HG03108 (cell line): ENCODE measurements around the gene PHF2.
"Not testable (repeated sequence)": the region's sequence is repeated elsewhere in the genome, so short reads cannot be mapped to it uniquely, and the experiment has no call there.

Experiments used
- ATAC-seq: cut with Tn5 transposase; IDR thresholded peaks from one replicate; pipeline ENCODE4 v1.9.1; 2021; ENCODE audit warnings: moderate library complexity; ENCODE audit not compliant: unreplicated experiment

Gene PHF2

GRCh38 chr9:93662952-93663572, 86.7 kb downstream of the PHF2 start:
- no peak for ATAC-seq

- ATAC-seq = no peak
Observed at GRCh38 chr9:93663877-93664548, 87.6 kb downstream of the PHF2 start.

DNA sequence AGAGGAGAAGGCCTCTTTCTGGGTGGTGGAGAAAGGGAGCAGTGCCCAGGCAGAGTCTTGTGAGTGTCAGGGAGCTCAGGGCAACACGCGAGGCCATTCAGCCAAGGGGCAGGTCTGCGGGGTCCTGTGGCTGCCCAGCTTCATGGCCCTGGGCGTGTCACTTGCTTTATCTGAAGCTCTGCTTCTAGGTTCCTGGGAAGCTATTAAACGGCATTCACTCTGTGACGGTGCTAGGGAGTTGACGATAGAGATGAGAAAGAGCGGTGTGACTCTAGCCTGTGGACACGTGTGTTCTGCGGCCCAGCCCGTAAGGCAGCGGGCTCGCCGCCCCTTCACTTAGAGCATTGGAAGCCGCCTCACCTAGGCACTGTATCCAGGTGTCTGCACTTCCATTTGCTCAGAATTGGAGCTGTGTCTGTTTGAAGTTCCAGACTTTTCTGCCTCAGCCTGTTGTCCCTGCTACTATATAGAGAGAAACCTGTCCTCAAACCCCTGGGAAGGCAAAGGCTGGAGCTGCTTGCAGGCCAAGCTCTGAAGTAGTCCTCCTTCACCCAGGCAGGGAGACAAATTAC, 88.3 kb downstream of the PHF2 start:
- ATAC-seq = no peak

GRCh38 chr9:93665128-93665636, 88.8 kb downstream of the PHF2 start:
- ATAC-seq = no peak

- ATAC-seq = no peak
Observed at GRCh38 chr9:93665637-93666438, 89.5 kb downstream of the PHF2 start.

DNA sequence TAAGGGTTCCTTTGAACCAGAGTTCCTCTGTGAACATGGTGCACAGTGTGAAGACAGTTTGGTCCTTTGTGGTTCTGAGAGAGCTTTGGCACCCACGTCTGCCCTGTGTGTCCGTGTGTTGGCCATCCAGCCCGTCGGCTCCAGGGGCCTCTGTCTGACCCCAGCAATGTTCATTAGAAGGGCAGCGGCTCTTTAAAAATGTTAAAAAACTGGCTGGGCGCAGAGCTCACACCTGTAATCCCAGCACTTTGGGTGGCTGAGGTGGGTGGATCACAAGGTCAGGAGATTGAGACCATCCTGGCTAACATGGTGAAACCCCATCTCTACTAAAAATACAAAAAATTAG, 90.0 kb downstream of the PHF2 start:
- ATAC-seq = not testable (repeated sequence)

- no peak for ATAC-seq
Observed at GRCh38 chr9:93667006-93667405, 90.6 kb downstream of the PHF2 start.

DNA sequence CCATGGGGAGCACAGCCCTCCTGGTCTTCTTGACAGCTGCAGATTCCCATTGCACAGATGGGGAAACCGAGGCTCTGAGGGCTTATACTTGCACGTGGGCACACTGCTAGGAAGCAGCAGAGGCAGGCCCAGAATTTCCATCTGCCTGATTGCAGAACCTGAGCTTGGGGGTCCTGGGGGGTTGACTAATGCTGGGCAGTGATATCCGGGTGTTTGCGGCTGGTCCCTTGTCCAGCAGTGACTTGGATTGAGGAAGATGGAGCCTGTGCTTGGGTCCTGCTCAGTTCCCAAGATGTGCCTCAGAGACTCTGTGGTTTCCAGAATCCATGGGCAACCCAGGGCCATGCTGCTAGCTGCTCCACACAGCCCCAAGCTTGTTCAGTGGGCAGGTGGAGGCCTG, 91.2 kb downstream of the PHF2 start:
- no peak for ATAC-seq

GRCh38 chr9:93668261-93668871, 92.0 kb downstream of the PHF2 start:
- no peak for ATAC-seq

GRCh38 chr9:93669116-93669957, 93.0 kb downstream of the PHF2 start:
- no peak for ATAC-seq

- ATAC-seq = no peak
Observed at GRCh38 chr9:93669958-93670207, 93.5 kb downstream of the PHF2 start.

DNA sequence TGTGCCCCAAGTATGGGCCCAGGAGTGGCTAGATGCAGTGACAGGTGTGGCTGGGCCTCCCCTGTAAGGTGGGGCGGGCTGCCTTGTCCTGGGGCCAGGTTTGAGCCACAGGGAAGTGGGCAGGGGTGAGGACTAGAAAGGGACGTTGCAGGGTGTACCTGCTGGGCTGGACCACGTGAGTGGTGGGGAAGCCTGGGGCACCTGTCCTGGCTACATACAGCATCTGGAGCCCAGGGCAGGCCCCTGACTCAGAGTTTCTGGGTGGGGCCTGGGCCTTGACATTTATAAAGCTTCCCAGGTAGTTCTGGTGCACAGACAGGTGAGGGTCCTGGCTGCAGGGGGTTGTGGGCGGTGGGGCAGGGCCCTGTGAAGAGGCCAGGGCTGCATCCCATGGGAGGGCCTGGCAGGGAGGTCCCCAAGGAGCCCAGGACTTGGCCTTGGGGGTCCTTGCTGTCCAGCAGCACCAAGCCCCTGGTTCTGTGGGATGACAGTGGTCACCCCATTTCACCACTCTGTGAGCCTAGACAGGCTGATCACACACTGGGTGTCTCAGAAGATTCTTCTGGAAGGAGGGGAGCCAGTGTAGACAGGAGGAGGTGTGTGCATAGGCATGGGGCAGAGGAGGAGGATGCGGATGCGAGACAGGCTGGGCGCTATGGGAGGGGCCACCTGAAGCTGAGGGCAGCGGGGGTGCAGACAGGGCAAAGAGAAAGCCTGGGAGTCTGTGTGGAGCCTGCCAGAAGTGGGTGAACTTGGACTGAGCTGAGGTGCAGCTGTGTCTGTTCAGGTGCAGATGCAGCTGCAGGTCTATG, 94.0 kb downstream of the PHF2 start:
- ATAC-seq = no peak

- ATAC-seq = no peak
Observed at GRCh38 chr9:93671020-93671338, 94.6 kb downstream of the PHF2 start.

GRCh38 chr9:93672330-93673020, 96.1 kb downstream of the PHF2 start:
- ATAC-seq = not testable (repeated sequence)

DNA sequence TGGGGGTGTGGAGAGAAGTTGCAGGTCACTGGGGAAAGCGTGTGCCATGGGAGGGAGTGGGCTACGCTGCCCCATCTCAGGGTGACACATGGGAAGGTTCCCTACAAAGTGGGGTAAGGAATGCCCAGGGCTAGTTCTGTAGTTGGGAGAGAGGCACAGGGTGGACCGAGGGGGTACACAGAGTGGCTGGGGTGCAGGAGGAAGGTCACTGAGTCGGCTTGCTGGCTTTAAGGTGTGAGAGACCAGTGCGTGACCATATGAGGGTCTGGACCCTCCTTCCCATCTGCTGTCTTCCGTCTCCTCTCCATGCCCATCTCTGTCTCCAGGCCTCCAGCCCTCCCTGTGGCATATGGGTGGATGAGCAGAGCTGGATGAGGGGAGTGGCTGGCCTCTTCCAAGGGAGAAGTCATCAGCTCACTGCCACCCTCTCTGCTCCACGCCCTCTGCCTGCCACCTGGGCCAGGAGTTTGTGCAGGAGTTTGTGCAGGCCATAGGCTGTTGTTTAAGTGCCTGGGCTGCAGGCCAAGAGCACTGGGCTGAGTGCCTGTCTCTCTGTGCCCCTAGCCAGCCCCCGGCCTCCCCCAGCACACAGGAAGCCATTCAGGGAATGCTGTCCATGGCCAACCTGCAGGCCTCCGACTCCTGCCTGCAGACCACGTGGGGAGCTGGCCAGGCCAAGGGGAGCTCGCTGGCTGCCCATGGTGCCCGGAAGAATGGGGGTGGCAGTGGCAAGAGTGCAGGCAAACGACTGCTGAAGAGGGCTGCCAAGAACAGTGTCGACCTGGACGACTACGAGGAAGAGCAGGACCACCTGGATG, 96.8 kb downstream of the PHF2 start:
- ATAC-seq = no peak

DNA sequence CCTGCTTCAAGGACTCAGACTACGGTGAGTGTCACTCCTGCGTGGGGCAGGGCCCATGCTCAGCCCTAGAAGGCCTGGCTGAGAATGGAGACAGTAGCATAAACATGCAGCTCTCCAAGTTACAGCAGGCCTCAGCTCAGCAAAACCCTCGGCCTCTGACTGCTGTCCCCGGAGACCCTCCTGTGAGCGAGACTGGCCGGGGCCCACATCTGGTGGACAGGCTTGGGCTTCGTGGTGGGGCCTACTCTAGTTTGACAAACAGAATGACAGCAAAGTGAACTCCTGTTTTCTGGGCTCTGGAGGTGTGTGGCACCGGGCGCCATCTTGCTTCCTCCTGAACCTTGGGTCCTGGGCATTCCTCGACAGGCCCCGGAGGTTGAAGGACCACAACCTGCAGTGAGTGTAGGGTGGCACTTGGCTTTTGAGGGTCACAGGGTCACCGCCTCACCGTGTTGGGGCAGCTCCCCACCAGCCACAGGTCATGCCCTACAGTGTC, 97.5 kb downstream of the PHF2 start:
- no peak for ATAC-seq

DNA sequence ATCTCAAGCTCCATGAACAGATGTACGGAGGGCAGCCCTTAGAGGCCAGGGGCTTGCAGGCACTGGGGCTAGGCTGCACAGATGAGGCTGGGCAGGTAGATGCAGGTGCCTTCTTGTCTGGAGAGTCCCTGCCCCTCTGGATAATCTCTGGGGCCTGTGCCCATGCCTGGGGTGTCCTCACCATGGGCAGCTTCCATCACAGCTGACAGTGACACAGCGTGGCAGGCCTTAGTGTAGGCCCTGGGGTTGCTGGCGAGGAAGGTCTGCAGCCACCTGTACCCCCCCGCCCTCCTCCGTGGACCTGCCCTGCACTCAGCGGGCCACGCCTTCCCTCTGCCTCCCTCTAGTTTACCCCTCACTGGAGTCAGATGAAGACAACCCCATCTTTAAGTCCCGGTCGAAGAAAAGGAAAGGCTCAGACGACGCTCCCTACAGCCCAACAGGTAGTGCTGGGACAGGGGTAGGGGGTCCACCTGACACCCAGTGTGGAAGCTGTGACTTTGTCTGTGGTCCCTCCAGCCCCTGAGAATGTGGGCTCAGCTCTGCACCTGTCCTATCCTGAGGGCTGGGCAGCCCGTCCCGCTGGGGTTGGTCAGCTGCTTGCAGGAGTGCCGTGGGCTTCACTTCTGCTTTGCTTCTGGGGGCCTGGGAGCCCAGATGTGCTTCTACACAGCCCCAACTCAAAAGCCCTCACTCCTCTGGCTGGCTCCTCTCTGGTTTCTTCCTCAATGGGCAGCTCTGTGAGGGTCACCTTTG, 98.4 kb downstream of the PHF2 start:
- ATAC-seq = no peak
